ENCODE data around the gene MTCH2. TPM values are rescaled to one million over a fixed set of nuclear protein-coding genes. Genes with fewer than 3 reads are reported as not detected.

Gene MTCH2
- total RNA-seq, 1 experiment from 2014 or later, result 138 TPM

DNA sequence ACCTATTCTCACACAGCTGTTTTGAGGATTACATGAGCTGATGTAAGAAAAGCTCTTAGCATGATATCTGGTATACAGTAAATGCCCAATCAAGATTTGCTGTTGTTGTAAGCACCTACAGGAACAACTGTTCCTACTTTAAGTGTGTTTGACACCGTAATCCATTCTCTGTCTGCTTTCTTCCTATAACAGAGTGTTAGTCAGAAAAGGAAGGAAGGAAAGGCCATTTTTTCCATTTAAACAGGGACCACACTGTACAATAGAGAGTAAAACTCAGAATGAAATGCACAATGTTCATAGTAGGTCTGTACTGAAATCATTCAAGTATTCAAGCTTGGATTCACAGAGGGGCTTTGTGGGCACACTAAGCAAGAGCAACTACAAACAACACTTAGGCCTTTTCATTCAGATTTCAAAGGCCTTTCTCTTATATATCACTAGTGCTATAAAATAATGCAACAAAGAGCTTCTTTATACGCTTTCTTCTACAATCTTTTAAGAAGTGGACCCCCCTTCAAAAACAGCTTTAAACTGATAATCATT, 21.5 kb downstream of the MTCH2 start:
- no peak overlapping the region for H3K27ac ChIP-seq (ENCODE audit: low read depth, low read length)
- POLR2A ChIA-PET, result no interaction called here
- BruUV-seq (replicated peaks), result no TSS peak

DNA sequence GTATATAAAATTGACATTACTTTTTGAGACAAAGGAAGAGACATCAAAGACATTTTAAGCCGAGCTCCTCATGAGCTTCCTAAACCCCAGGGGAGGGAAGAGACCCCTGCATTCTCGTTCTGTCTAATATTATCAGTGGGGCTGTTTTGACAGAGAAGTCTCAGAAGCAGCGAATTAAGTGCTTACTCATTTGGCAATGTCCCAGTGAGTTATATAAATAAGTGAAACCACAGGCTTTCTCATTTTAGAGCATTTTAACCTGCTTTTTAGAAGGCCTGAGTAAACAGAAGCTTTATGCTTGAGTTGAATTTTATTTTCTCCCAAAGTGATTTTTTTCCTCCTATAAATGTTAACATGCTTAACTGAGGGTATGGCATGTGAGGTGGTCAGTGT, 24.9 kb downstream of the MTCH2 start:
- H3K27ac ChIP-seq (ENCODE audit: low read depth, low read length), result no peak overlapping the region
- H4K20me1 ChIP-seq (ENCODE audit: insufficient read depth), result no peaks in the 10 kb centered on the region; the same call in 1 of the 2 replicates
- H3K79me2 ChIP-seq (ENCODE audit: insufficient read depth, low read length), result no peaks in the 10 kb centered on the region
- no peak for DNase-seq (ENCODE audit: low read depth, low spot score)
- TF ChIP-seq, protein P1, sequence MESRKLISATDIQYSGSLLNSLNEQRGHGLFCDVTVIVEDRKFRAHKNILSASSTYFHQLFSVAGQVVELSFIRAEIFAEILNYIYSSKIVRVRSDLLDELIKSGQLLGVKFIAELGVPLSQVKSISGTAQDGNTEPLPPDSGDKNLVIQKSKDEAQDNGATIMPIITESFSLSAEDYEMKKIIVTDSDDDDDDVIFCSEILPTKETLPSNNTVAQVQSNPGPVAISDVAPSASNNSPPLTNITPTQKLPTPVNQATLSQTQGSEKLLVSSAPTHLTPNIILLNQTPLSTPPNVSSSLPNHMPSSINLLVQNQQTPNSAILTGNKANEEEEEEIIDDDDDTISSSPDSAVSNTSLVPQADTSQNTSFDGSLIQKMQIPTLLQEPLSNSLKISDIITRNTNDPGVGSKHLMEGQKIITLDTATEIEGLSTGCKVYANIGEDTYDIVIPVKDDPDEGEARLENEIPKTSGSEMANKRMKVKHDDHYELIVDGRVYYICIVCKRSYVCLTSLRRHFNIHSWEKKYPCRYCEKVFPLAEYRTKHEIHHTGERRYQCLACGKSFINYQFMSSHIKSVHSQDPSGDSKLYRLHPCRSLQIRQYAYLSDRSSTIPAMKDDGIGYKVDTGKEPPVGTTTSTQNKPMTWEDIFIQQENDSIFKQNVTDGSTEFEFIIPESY (IDR thresholded peaks at IDR 0.05; ENCODE audit: extremely low read depth, insufficient replicate concordance, low read length), result no peak
- TF ChIP-seq SRF (IDR thresholded peaks at IDR 0.05; ENCODE audit: low read depth) (no peak), YY1 (IDR thresholded peaks at IDR 0.05; ENCODE audit: extremely low read depth, insufficient replicate concordance, low read depth, low read length) (no peak), ELF1 (IDR thresholded peaks at IDR 0.05; ENCODE audit: borderline replicate concordance, low read depth) (no peak), ZFX (IDR thresholded peaks at IDR 0.05) (no peak), SIN3A (IDR thresholded peaks at IDR 0.05; ENCODE audit: low read depth) (no peak), POLR2A (IDR thresholded peaks at IDR 0.05; ENCODE audit: borderline replicate concordance, extremely low read depth, insufficient read depth, insufficient read length) (no peak), TCF7L2 (IDR thresholded peaks at IDR 0.05; ENCODE audit: borderline replicate concordance, extremely low read depth, insufficient read depth, insufficient read length) (no peak), EZH2 (IDR thresholded peaks at IDR 0.05) (no peak), CBX3 (IDR thresholded peaks at IDR 0.05; ENCODE audit: low read depth) (no peak), SP1 (IDR thresholded peaks at IDR 0.05; ENCODE audit: low read depth) (no peak)
- TF ChIP-seq, protein P2, sequence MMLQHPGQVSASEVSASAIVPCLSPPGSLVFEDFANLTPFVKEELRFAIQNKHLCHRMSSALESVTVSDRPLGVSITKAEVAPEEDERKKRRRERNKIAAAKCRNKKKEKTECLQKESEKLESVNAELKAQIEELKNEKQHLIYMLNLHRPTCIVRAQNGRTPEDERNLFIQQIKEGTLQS (IDR thresholded peaks at IDR 0.05), result no peak
- ATAC-seq, result no peak
- H3K27me3 ChIP-seq (ENCODE audit: insufficient read depth, low read length), result no peaks in the 10 kb centered on the region
- no peaks in the 10 kb centered on the region for H3K9me2 ChIP-seq (ENCODE audit: insufficient read depth)
- H3K36me3 ChIP-seq (ENCODE audit: control insufficient read depth in 1 of 2, insufficient read depth in 2 of 2, low read length in 2 of 2), result peaks cover 25 to 28% of the 10 kb centered on the region in 2 experiments
- H3K4me1 ChIP-seq (ENCODE audit: control insufficient read depth in 1 of 2, insufficient read depth in 2 of 2, low read length in 2 of 2), result no peaks in the 10 kb centered on the region
- BruUV-seq (replicated peaks), result no TSS peak
- intact Hi-C loops (cut with micrococcal nuclease), result loop anchor here (5.0 to 10.0 kb wide), 2 partner anchors 153 to 245 kb away; no protein-coding TSS in a partner anchor
- H3K9me3 ChIP-seq (ENCODE audit: control insufficient read depth in 1 of 2, insufficient read depth in 1 of 2, low read depth in 1 of 2, low read length in 2 of 2), result no peaks in the 10 kb centered on the region
- no peak overlapping the region for H3K9ac ChIP-seq (ENCODE audit: low read length)
- ChIA-PET POLR2A (no interaction called here), RAD21 (ENCODE audit: low non-redundant PET in 1 of 2, low total read pairs in 2 of 2, uncharacterized antibody in 2 of 2, unreplicated experiment in 2 of 2) (no interaction called here), CTCF (interaction anchor here (1.1 kb wide), 1 partner anchor 243 kb away, joined by 5 read pairs; no protein-coding TSS in a partner anchor)
- H3K4me3 ChIP-seq (replicated peaks in 1 of 2; ENCODE audit: low read depth in 1 of 2, low read length in 2 of 2), result no peak overlapping the region
- H2AFZ ChIP-seq (ENCODE audit: low read depth, low read length, poor library complexity, severe bottlenecking), result no peak overlapping the region
- no peak overlapping the region for H3K4me2 ChIP-seq (ENCODE audit: low read length)

More for the DNA sequence above, 21.5 kb downstream of the MTCH2 start:
- Histone ChIP-seq H4K20me1 (ENCODE audit: insufficient read depth) (no peaks in the 10 kb centered on the region; the same call in 1 of the 2 replicates), H3K27me3 (ENCODE audit: insufficient read depth, low read length) (no peaks in the 10 kb centered on the region), H2AFZ (ENCODE audit: low read depth, low read length, poor library complexity, severe bottlenecking) (no peak overlapping the region), H3K36me3 (ENCODE audit: control insufficient read depth in 1 of 2, insufficient read depth in 2 of 2, low read length in 2 of 2) (peaks cover 34 to 43% of the 10 kb centered on the region in 2 experiments), H3K4me1 (ENCODE audit: control insufficient read depth in 1 of 2, insufficient read depth in 2 of 2, low read length in 2 of 2) (no peaks in the 10 kb centered on the region), H3K79me2 (ENCODE audit: insufficient read depth, low read length) (no peaks in the 10 kb centered on the region), H3K4me3 (replicated peaks in 1 of 2; ENCODE audit: low read depth in 1 of 2, low read length in 2 of 2) (no peak overlapping the region), H3K9me2 (ENCODE audit: insufficient read depth) (no peaks in the 10 kb centered on the region), H3K9me3 (ENCODE audit: control insufficient read depth in 1 of 2, insufficient read depth in 1 of 2, low read depth in 1 of 2, low read length in 2 of 2) (no peaks in the 10 kb centered on the region), H3K9ac (ENCODE audit: low read length) (no peak overlapping the region), H3K4me2 (ENCODE audit: low read length) (no peak overlapping the region)
- DNase-seq (ENCODE audit: low read depth, low spot score), result no peak
- no peak for ATAC-seq
- intact Hi-C loops (cut with micrococcal nuclease), result no loop called here
- ChIA-PET CTCF (no interaction called here), RAD21 (ENCODE audit: low non-redundant PET in 1 of 2, low total read pairs in 2 of 2, uncharacterized antibody in 2 of 2, unreplicated experiment in 2 of 2) (no interaction called here)
- no peak for TF ChIP-seq SRF (IDR thresholded peaks at IDR 0.05; ENCODE audit: low read depth)
- no peak for TF ChIP-seq EGR1 (IDR thresholded peaks at IDR 0.05; ENCODE audit: low read depth)
- TF ChIP-seq CBX3 (IDR thresholded peaks at IDR 0.05; ENCODE audit: low read depth), result no peak
- TF ChIP-seq TCF7L2 (IDR thresholded peaks at IDR 0.05; ENCODE audit: borderline replicate concordance, extremely low read depth, insufficient read depth, insufficient read length), result no peak
- TF ChIP-seq ZFX (IDR thresholded peaks at IDR 0.05), result no peak
- no peak for TF ChIP-seq POLR2AphosphoS5 (IDR thresholded peaks at IDR 0.05; ENCODE audit: low read depth, low read length)
- TF ChIP-seq ZNF274 (IDR thresholded peaks at IDR 0.05; ENCODE audit: low read depth, low read length), result no peak
- no peak for TF ChIP-seq EZH2phosphoT487 (IDR thresholded peaks at IDR 0.05; ENCODE audit: borderline replicate concordance)
- TF ChIP-seq ELF1 (IDR thresholded peaks at IDR 0.05; ENCODE audit: borderline replicate concordance, low read depth), result no peak
- no peak for TF ChIP-seq JUND (IDR thresholded peaks at IDR 0.05)

Measured in HCT116 (cell line).